HK-2 (cell line): ENCODE measurements around the gene MYLK3.
"Not testable (repeated sequence)": the region's sequence is repeated elsewhere in the genome, so short reads cannot be mapped to it uniquely, and the experiment has no call there.

Experiments
- DNase-seq: peaks from one replicate; pipeline ENCODE4 v3.0.0-alpha.2; 2018; ENCODE audit not compliant: unreplicated experiment

MYLK3 gene

GRCh38 chr16:46689365-46690280, 58.5 kb downstream of the MYLK3 start, which contains the start of gene ORC6:
TSS of gene ORC6 (plus strand) at chr16:46689659. CDS start at chr16:46689706, 47 bp downstream.
- DNase-seq: peak; percentile 98

- DNase-seq: peak; percentile 99
These were observed 59.3 kb downstream of the MYLK3 start, which contains the start of gene VPS35 for GRCh38 chr16:46688654-46689364. TSS of gene VPS35 (minus strand) at chr16:46689178. CDS start at chr16:46689133, 45 bp downstream.

DNA sequence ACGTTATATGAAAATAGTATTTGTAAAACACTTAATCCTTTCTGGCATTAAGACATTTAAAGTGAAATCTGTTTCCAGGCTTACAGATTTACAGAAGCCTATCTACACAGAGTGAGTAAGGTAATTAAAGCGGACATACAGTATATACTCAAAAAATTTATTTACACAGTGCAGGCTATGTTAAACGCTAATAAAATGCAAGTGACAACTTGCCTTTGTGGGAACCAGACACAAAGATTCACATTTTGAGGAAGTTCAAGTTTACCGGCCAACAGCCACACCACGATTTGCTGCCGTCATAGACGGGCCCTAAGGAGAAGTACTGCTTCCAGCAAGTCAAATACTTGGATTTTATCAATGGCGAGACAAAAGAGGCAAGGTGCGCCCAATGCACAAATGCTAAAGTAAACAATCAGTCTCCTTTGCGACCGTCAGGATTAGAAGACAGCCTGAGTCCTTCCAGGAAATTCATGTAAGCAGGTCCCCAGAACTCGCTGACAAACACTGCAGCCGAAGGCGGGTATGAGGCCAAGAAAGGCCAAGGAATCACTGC, 60.0 kb downstream of the MYLK3 start:
- no peak for DNase-seq

- no peak for DNase-seq
These were observed 60.7 kb downstream of the MYLK3 start for GRCh38 chr16:46687486-46687885.

DNA sequence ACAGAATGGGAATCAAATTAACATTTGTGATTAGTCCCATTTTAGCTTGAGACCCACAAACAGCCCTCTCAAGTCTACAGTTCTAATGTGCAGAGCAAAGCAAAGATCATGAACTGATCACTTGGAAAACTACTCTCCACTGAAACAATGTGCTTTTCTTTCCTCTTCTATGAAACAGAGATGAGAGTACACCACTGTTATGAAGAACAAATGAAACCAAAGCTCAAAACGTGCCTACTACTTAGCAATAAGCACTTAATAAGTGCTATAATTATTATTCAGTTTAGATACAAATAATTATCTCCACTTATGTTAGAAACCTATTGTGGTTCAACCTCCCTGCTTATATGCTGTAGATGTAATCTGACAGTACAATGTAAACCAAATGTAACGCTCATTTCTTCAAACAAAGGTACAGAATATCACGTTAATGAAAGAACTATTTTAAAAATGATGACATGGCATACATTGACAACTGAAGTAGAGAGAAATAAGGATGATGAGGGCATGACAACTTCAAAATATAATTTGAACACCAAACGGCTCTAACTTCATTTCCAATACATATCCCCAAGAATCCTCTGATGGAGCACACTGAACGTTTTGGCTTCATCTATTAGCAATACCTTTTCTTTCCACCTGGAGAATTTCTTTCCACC, 61.2 kb downstream of the MYLK3 start:
- no peak for DNase-seq

- DNase-seq: not testable (repeated sequence)
These were observed 66.3 kb downstream of the MYLK3 start for GRCh38 chr16:46681867-46682266.

- DNase-seq: not testable (repeated sequence)
These were observed 70.2 kb downstream of the MYLK3 start for GRCh38 chr16:46677943-46678342.

DNA sequence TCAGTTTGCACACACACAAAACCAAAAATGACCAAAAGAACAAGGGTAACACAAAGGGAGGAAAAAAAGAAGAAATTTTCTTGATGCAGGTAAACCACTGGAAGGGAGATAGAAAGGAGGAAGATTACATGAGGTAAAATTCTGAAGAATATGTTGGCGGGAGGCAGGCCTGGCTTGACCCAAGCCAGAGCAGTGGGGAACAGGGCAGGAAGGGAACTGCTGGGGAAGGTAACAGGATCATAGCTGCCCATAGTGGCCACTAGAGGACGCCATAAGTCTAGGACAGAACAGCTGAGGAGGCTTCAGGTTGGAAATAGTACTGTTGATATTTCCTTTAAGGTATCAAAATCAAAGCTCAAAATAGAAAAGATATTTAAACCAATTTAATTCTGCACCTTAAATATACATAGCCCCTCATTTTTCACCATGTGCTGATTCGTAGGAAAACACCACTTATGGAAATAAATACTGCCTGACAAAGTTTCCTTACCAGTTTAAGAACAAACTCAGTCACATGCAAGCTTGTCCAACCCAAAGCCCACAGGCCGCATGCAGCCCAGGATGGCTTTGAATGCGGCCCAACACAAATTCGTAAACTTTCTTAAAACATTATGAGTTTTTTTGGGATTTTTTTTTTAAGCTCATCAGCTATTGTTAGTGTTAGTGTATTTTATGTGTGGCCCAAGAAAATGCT, 74.7 kb downstream of the MYLK3 start:
- DNase-seq: peak; percentile 35

DNA sequence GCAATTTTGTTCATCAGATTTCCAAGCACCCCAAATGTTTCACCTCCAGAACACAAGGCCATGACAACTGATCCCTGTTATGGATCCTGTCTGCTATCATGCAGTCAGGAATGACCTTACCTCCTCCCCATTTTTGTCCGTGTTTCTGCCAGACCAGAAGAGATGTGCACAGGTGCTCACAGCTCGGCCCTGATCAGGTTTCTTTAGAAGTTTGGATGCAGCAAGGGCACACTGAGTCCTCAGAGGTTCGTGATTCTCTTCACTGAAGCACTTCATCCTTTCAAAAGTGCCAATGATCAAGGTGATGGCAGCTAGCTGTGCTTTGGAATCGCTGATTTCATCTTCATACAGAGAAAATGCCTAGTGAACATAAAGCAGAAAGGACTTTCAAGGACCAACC, 86.0 kb downstream of the MYLK3 start:
- DNase-seq: no peak

DNA sequence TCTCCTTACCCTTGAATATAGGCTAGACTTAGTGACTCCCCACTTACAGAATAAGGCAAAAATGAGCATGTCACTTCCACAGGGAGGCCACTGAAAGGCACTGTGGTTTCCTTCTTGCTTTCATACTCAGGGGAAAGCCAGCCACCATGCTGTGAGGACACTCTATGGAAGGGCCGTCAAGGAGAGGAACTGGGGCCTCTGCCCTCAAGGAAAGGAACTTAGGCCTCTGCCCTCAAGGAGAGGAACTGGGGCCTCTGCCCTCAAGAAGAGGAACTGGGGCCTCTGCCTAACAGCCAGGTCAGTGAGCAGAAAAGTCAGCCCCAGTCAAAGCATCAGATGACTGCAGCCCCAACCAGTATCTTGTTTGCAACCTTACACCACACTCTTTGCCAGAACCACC, 89.2 kb downstream of the MYLK3 start:
- DNase-seq: no peak
